HCT116 (cell line): ENCODE results near the gene SIRT7. TPM values are rescaled to one million over a fixed set of nuclear protein-coding genes. Genes with fewer than 3 reads are reported as not detected.

ENCODE experiments used
- ATAC-seq: fragments of 200-7000 bp; cut with Tn5 transposase; 2 replicates; pipeline ENCODE4 v1.9.1; 2020; ENCODE audit warnings: mild to moderate bottlenecking, moderate library complexity
- BruUV-seq: library from RNA; stranded (reverse); fragments of 400-500 nt; replicated peaks from 2 replicates; lab custom pipeline; 2021; lab: Mats Ljungman, UMichigan
- CTCF ChIA-PET: fragments of 300-600 bp; sonication (Branson Sonifier 250); formaldehyde crosslinking; loops from one replicate; lab custom pipeline; 2021; ENCODE audit warnings: antibody characterized with exemption; lab: Charles Lee
- POLR2A ChIA-PET: fragments of 300-600, 350-600 bp; sonication (Branson Sonifier 250); formaldehyde crosslinking; loops from one replicate; lab custom pipeline; 2021; ENCODE audit warnings: antibody characterized with exemption; lab: Charles Lee
- RAD21 ChIA-PET, 2 experiments: fragments of 300-600 bp; sonication (Branson Sonifier 250); formaldehyde crosslinking; loops; one replicate each; lab custom pipeline; 2023; ENCODE audit warnings: low total read pairs in 2 of 2; ENCODE audit not compliant: uncharacterized antibody in 2 of 2, unreplicated experiment in 2 of 2, low non-redundant PET in 1 of 2; lab: Charles Lee
- DNase-seq: peaks from one replicate; pipeline ENCODE4 v3.0.0-alpha.2; 2010; ENCODE audit warnings: low read depth, low spot score
- H2AFZ ChIP-seq: fragments of 200-600 bp; shearing (Covaris generic), sonication (generic); 2 replicates; pipeline ENCODE4 v1.6.1; 2017; ENCODE audit warnings: low read depth, mixed run types, mixed read lengths, antibody characterized with exemption, low read length; ENCODE audit not compliant: poor library complexity, severe bottlenecking
- H3K27ac ChIP-seq: 2 replicates; pipeline ENCODE4 v1.5.1; 2012; ENCODE audit warnings: low read depth, low read length
- H3K27me3 ChIP-seq: fragments of 200-600 bp; sonication (generic); 2 replicates; pipeline ENCODE4 v1.6.1; 2016; ENCODE audit warnings: mixed run types, low read length, mixed read lengths; ENCODE audit not compliant: insufficient read depth
- H3K36me3 ChIP-seq, 2 experiments: fragments of 200-500 bp in 1 of 2; fragments of 200-600 bp in 1 of 2; sonication (Bioruptor generic) in 1 of 2; sonication (generic) in 1 of 2; 2 replicates each; pipeline versions ENCODE4 v1.5.1 to v1.6.1; 2014 to 2016; ENCODE audit warnings: low read length in 2 of 2, inconsistent platforms in 1 of 2, mixed read lengths in 1 of 2, mixed run types in 1 of 2; ENCODE audit not compliant: insufficient read depth in 2 of 2, control insufficient read depth in 1 of 2
- H3K4me1 ChIP-seq, 2 experiments: fragments of 200-600 bp in 1 of 2; sonication (generic) in 1 of 2; 2 replicates each; pipeline versions ENCODE4 v1.5.1 to v1.6.1; 2012 to 2017; ENCODE audit warnings: low read length in 2 of 2, inconsistent platforms in 1 of 2, mild to moderate bottlenecking in 1 of 2, mixed read lengths in 1 of 2, mixed run types in 1 of 2, moderate library complexity in 1 of 2; ENCODE audit not compliant: insufficient read depth in 2 of 2, control insufficient read depth in 1 of 2
- H3K4me2 ChIP-seq: fragments of 200-600 bp; sonication (generic); 2 replicates; pipeline ENCODE4 v1.6.1; 2017; ENCODE audit warnings: mixed run types, low read length, mixed read lengths
- H3K4me3 ChIP-seq, 2 experiments: fragments of 200-600 bp in 1 of 2; sonication (generic) in 1 of 2; replicated peaks in 1 of 2; 2 replicates each; pipeline ENCODE4 v1.5.1; 2011 to 2016; ENCODE audit warnings: low read length in 2 of 2, control low read depth in 1 of 2, low read depth in 1 of 2, mild to moderate bottlenecking in 1 of 2, mixed read lengths in 1 of 2, mixed run types in 1 of 2
- H3K79me2 ChIP-seq: fragments of 200-600 bp; sonication (generic); 2 replicates; pipeline ENCODE4 v1.6.1; 2017; ENCODE audit warnings: mild to moderate bottlenecking, mixed run types, low read length, moderate library complexity, mixed read lengths; ENCODE audit not compliant: insufficient read depth
- H3K9ac ChIP-seq: fragments of 200-600 bp; sonication (generic); 2 replicates; pipeline ENCODE4 v1.6.1; 2016; ENCODE audit warnings: low read length, mixed read lengths
- H3K9me2 ChIP-seq: fragments of 200-600 bp; sonication (generic), shearing (Covaris generic); 2 replicates; pipeline ENCODE4 v1.6.1; 2017; ENCODE audit warnings: mixed run types, mild to moderate bottlenecking, moderate library complexity; ENCODE audit not compliant: insufficient read depth
- H3K9me3 ChIP-seq, 2 experiments: fragments of 200-500 bp in 1 of 2; fragments of 200-600 bp in 1 of 2; sonication (Bioruptor generic) in 1 of 2; sonication (generic) in 1 of 2; 2 replicates each; pipeline ENCODE4 v1.6.1; 2014 to 2017; ENCODE audit warnings: low read length in 2 of 2, mixed read lengths in 2 of 2, inconsistent platforms in 1 of 2, low read depth in 1 of 2, mild to moderate bottlenecking in 1 of 2, mixed run types in 1 of 2, moderate library complexity in 1 of 2; ENCODE audit not compliant: control insufficient read depth in 1 of 2, insufficient read depth in 1 of 2
- H4K20me1 ChIP-seq: fragments of 200-600 bp; sonication (generic), shearing (Covaris generic); 2 replicates; pipeline ENCODE4 v1.6.1; 2017; ENCODE audit warnings: mixed run types, mild to moderate bottlenecking, moderate library complexity; ENCODE audit not compliant: insufficient read depth
- CBX3 ChIP-seq: IDR thresholded peaks from 2 replicates; pipeline ENCODE4 v1.6.1; 2012; ENCODE audit warnings: low read depth
- EGR1 ChIP-seq: IDR thresholded peaks from 2 replicates; pipeline ENCODE4 v1.6.1; 2012; ENCODE audit warnings: low read depth
- EZH2 ChIP-seq: fragments of 200-600 bp; sonication (generic); IDR thresholded peaks from 2 replicates; pipeline ENCODE4 v1.6.1; 2017; ENCODE audit warnings: antibody characterized with exemption, mixed run types
- EZH2phosphoT487 ChIP-seq: fragments of 200-600 bp; IDR thresholded peaks from 2 replicates; pipeline ENCODE4 v1.6.1; 2018; ENCODE audit warnings: antibody characterized with exemption, borderline replicate concordance
- FOSL1 ChIP-seq: IDR thresholded peaks from 2 replicates; pipeline ENCODE4 v1.6.1; 2012; ENCODE audit warnings: low read depth
- JUND ChIP-seq: IDR thresholded peaks from 2 replicates; pipeline ENCODE4 v1.6.1; 2012
- POLR2A ChIP-seq: IDR thresholded peaks from 2 replicates; pipeline ENCODE4 v1.7.0; 2011; ENCODE audit warnings: borderline replicate concordance; ENCODE audit not compliant: insufficient read depth, insufficient read length; ENCODE audit errors: extremely low read depth
- SP1 ChIP-seq: IDR thresholded peaks from 2 replicates; pipeline ENCODE4 v1.6.1; 2012; ENCODE audit warnings: low read depth
- SRF ChIP-seq: IDR thresholded peaks from 2 replicates; pipeline ENCODE4 v1.6.1; 2012; ENCODE audit warnings: low read depth
- YY1 ChIP-seq: IDR thresholded peaks from 2 replicates; pipeline ENCODE4 v1.6.1; 2011; ENCODE audit warnings: low read length, low read depth, moderate library complexity, mild to moderate bottlenecking; ENCODE audit not compliant: insufficient replicate concordance; ENCODE audit errors: extremely low read depth
- ZFX ChIP-seq: fragments of 450-650 bp; IDR thresholded peaks from 2 replicates; pipeline ENCODE4 v1.6.1; 2017
- intact Hi-C: fragments of 100-400 bp; cut with micrococcal nuclease; formaldehyde crosslinking; loops from 2 replicates; pipeline ENCODE4 v1.10.0; 2022
- total RNA-seq: library from RNA; stranded (reverse); gene quantifications from one replicate; pipeline ENCODE4 v1.2.1, GENCODE V29; 2021; ENCODE audit not compliant: unreplicated experiment
- TF ChIP-seq, protein P1 (sequence below): IDR thresholded peaks from 2 replicates; pipeline ENCODE4 v1.6.1; 2012; ENCODE audit warnings: low read depth
- TF ChIP-seq, protein P2 (sequence below): IDR thresholded peaks from 2 replicates; pipeline ENCODE4 v1.6.1; 2012
- TF ChIP-seq, protein P3 (sequence below), 3 experiments: fragments of 200-600 bp in 1 of 3; sonication (generic) in 1 of 3; IDR thresholded peaks in 2 of 3; conservative IDR thresholded peaks in 1 of 3; 2 replicates each; pipeline ENCODE4 v1.5.1; 2012 to 2017; ENCODE audit warnings: low read depth in 2 of 3, low read length in 2 of 3, antibody characterized with exemption in 1 of 3, borderline replicate concordance in 1 of 3, control low read depth in 1 of 3, mild to moderate bottlenecking in 1 of 3, mixed read lengths in 1 of 3, mixed run types in 1 of 3, moderate library complexity in 1 of 3; ENCODE audit not compliant: insufficient read depth in 1 of 3

SIRT7 gene
- total RNA-seq, 1 experiment from 2014 or later: 62.6 TPM

DNA sequence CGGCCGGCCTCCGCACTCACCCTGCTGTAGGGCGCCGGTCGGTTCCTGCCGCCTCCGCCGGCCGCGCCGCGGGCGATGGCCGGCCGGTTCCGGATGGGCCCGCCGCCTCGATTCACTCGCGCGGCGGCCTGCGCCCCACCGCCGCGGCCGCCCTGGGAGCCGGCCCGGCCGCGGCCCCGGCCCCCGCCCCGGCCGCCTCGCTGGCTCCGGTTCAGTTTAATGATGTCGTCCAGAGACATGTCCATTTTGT is 26.7 kb downstream of the SIRT7 start:
- Histone ChIP-seq H3K9ac (peak overlapping the region; percentile 95), H3K9me3 (no peaks in the 10 kb centered on the region), H2AFZ (no peak overlapping the region), H4K20me1 (peaks cover 7% of the 10 kb centered on the region; the same call in 1 of the 2 replicates), H3K36me3 (peaks cover 39 to 58% of the 10 kb centered on the region in 2 experiments), H3K27ac (peak overlapping the region; percentile 97), H3K4me3 (peak overlapping the region; percentile 95 to 98), H3K79me2 (peaks cover 81% of the 10 kb centered on the region), H3K9me2 (no peaks in the 10 kb centered on the region), H3K4me2 (peak overlapping the region; percentile 92), H3K27me3 (no peaks in the 10 kb centered on the region), H3K4me1 (peaks cover 15 to 32% of the 10 kb centered on the region in 2 experiments)
- CTCF ChIA-PET: no interaction called here
- intact Hi-C loops: loop anchor here (1.0 kb wide), 1 partner anchor 20 kb away; the partner anchor contains the start of gene PCYT2
- no TSS peak for BruUV-seq
- peak; percentile 65; the same call in 1 of the 2 replicates for TF ChIP-seq ZFX
- TF ChIP-seq EZH2: no peak
- POLR2A ChIA-PET: no interaction called here
- peak; percentile 3 for ATAC-seq
- RAD21 ChIA-PET: no interaction called here
- no peak for DNase-seq

DNA sequence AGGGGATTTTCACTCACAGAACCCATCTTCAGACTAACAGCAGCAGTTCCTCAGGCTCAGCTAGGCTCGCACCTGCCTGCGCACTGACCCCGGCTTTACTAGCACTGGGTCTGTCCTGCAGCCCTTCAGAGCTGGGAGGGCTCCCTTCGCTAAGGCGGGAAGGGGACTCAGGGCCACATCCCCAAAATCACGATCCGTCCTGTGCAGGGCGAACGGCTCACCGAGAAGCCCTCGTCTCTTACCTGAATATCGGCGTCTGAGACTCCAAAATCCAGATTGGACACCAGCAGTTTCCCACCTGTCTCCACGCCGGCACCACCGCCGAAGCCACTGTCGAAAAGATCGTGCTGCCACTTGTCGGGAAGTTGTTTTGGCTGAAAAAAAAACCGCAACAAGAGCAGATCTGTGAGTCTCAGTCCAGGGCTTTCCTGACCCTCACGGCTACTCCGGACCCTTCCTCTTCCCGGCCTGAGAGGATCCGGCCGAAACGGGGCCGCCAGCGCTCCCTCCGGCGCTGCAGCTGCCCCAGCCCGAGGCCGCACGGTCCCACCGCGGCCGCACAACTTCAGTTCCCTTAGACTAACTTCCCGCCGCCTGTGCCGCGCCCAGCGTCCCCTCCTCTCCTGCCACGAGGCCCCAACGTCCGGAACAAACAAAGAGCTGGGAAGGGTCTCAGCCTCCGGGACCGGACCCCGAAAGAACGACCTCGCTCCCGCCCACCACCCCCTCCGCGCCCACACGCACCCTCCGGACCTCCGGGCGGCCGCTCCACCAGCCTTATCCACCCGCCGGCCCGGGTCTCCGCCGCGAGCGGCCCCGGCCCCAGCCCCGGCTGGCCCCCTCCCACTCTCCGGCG is 27.3 kb downstream of the SIRT7 start:
- Histone ChIP-seq H3K36me3 (peaks cover 40 to 62% of the 10 kb centered on the region in 2 experiments), H2AFZ (no peak overlapping the region), H3K27ac (peak overlapping the region; percentile 97), H3K9me2 (no peaks in the 10 kb centered on the region), H3K79me2 (peaks cover 87% of the 10 kb centered on the region), H3K9ac (peak overlapping the region; percentile 95), H3K4me1 (peaks cover 15 to 34% of the 10 kb centered on the region in 2 experiments), H3K4me3 (peak overlapping the region; percentile 95 to 98), H4K20me1 (peaks cover 7% of the 10 kb centered on the region; the same call in 1 of the 2 replicates), H3K27me3 (no peaks in the 10 kb centered on the region), H3K9me3 (no peaks in the 10 kb centered on the region), H3K4me2 (peak overlapping the region; percentile 92)
- ChIA-PET RAD21 (no interaction called here), CTCF (no interaction called here), POLR2A (no interaction called here)
- TF ChIP-seq, protein P1, sequence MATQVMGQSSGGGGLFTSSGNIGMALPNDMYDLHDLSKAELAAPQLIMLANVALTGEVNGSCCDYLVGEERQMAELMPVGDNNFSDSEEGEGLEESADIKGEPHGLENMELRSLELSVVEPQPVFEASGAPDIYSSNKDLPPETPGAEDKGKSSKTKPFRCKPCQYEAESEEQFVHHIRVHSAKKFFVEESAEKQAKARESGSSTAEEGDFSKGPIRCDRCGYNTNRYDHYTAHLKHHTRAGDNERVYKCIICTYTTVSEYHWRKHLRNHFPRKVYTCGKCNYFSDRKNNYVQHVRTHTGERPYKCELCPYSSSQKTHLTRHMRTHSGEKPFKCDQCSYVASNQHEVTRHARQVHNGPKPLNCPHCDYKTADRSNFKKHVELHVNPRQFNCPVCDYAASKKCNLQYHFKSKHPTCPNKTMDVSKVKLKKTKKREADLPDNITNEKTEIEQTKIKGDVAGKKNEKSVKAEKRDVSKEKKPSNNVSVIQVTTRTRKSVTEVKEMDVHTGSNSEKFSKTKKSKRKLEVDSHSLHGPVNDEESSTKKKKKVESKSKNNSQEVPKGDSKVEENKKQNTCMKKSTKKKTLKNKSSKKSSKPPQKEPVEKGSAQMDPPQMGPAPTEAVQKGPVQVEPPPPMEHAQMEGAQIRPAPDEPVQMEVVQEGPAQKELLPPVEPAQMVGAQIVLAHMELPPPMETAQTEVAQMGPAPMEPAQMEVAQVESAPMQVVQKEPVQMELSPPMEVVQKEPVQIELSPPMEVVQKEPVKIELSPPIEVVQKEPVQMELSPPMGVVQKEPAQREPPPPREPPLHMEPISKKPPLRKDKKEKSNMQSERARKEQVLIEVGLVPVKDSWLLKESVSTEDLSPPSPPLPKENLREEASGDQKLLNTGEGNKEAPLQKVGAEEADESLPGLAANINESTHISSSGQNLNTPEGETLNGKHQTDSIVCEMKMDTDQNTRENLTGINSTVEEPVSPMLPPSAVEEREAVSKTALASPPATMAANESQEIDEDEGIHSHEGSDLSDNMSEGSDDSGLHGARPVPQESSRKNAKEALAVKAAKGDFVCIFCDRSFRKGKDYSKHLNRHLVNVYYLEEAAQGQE: no peak
- TF ChIP-seq EGR1 (no peak), POLR2A (no peak), EZH2phosphoT487 (no peak), SRF (no peak), EZH2 (no peak), JUND (no peak), SP1 (no peak), YY1 (no peak), FOSL1 (no peak), CBX3 (no peak)
- TF ChIP-seq, protein P2, sequence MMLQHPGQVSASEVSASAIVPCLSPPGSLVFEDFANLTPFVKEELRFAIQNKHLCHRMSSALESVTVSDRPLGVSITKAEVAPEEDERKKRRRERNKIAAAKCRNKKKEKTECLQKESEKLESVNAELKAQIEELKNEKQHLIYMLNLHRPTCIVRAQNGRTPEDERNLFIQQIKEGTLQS: no peak
- TF ChIP-seq, protein P3, sequence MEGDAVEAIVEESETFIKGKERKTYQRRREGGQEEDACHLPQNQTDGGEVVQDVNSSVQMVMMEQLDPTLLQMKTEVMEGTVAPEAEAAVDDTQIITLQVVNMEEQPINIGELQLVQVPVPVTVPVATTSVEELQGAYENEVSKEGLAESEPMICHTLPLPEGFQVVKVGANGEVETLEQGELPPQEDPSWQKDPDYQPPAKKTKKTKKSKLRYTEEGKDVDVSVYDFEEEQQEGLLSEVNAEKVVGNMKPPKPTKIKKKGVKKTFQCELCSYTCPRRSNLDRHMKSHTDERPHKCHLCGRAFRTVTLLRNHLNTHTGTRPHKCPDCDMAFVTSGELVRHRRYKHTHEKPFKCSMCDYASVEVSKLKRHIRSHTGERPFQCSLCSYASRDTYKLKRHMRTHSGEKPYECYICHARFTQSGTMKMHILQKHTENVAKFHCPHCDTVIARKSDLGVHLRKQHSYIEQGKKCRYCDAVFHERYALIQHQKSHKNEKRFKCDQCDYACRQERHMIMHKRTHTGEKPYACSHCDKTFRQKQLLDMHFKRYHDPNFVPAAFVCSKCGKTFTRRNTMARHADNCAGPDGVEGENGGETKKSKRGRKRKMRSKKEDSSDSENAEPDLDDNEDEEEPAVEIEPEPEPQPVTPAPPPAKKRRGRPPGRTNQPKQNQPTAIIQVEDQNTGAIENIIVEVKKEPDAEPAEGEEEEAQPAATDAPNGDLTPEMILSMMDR (IDR thresholded peaks at IDR 0.05 in 2 of 3, conservative IDR thresholded peaks at IDR 0.05 in 1 of 3; ENCODE audit: borderline replicate concordance in 1 of 3, insufficient read depth in 1 of 3, low read depth in 2 of 3, low read length in 2 of 3): no peak
- TSS peak; percentile 49 for BruUV-seq
- DNase-seq (no peak), ATAC-seq (no peak)
- intact Hi-C loops: loop anchor here (1.0 kb wide), 1 partner anchor 21 kb away; the partner anchor contains the start of gene PCYT2
